AG09309 (cell line): ENCODE results near the gene DAB2IP.
"Not testable (repeated sequence)": the region's sequence is repeated elsewhere in the genome, so short reads cannot be mapped to it uniquely, and the experiment has no call there.

Experiments used
- DNase-seq: peaks from one replicate; pipeline ENCODE4 v3.0.0-alpha.2; 2010; ENCODE audit warnings: low read depth
- H3K4me3 ChIP-seq: 2 replicates; pipeline ENCODE4 v1.5.1; 2011; ENCODE audit warnings: mild to moderate bottlenecking, low read depth, low read length, moderate library complexity; ENCODE audit not compliant: control insufficient read depth
- CTCF ChIP-seq: IDR thresholded peaks from 2 replicates; pipeline ENCODE4 v1.5.1; 2011; ENCODE audit warnings: mild to moderate bottlenecking, low read depth, low read length, inconsistent platforms; ENCODE audit not compliant: insufficient read depth, control insufficient read depth; ENCODE audit errors: missing control alignments

Gene DAB2IP

GRCh38 chr9:121785673-121786542, 134.5 kb downstream of the DAB2IP start:
- DNase-seq = no peak
- H3K4me3 ChIP-seq = no peak overlapping the region
- no peak for TF ChIP-seq CTCF

GRCh38 chr9:121786543-121786948, 135.1 kb downstream of the DAB2IP start:
- H3K4me3 ChIP-seq = no peak overlapping the region
- DNase-seq = no peak
- no peak for TF ChIP-seq CTCF

- no peak for DNase-seq
- no peak for TF ChIP-seq CTCF
- H3K4me3 ChIP-seq = no peak overlapping the region
Measured at GRCh38 chr9:121786998-121787422, 135.6 kb downstream of the DAB2IP start.

- TF ChIP-seq CTCF = no peak
- no peak overlapping the region for H3K4me3 ChIP-seq
- DNase-seq = no peak
Measured at GRCh38 chr9:121788686-121789366, 137.4 kb downstream of the DAB2IP start.

- TF ChIP-seq CTCF = no peak
- H3K4me3 ChIP-seq = no peak overlapping the region
- DNase-seq = no peak
Measured at GRCh38 chr9:121790841-121791240, 139.4 kb downstream of the DAB2IP start.

GRCh38 chr9:121792476-121792875, 141.0 kb downstream of the DAB2IP start:
- H3K4me3 ChIP-seq, DNase-seq: not testable (repeated sequence)

GRCh38 chr9:121794334-121794733, 142.9 kb downstream of the DAB2IP start:
- DNase-seq, H3K4me3 ChIP-seq: not testable (repeated sequence)
